Transverse colon (tissue), 4 donors: ENCODE results near the gene MTHFSD.

Experiments used
- POLR2A ChIP-seq: fragments of 450-650 bp; IDR thresholded peaks from one replicate; pipeline ENCODE4 v1.6.1; 2016; ENCODE audit warnings: antibody characterized with exemption, mild to moderate bottlenecking, moderate library complexity
- POLR2AphosphoS5 ChIP-seq, 3 donors: sonication (generic); formaldehyde crosslinking; IDR thresholded peaks; one replicate each; pipeline ENCODE4 v1.6.1; 2016; ENCODE audit warnings: antibody characterized with exemption in 3 of 3
- TF ChIP-seq, protein P1 (sequence below), 5 experiments: fragments of 200-600 bp in 3 of 5; fragments of 450-650 bp in 2 of 5; sonication (generic) in 3 of 5; IDR thresholded peaks; 1 replicate in 2 of 5; 2 replicates in 3 of 5; pipeline ENCODE4 v1.5.1; 2016 to 2017; ENCODE audit warnings: antibody characterized with exemption in 5 of 5, inconsistent platforms in 3 of 5, mild to moderate bottlenecking in 2 of 5, moderate library complexity in 1 of 5

DNA sequence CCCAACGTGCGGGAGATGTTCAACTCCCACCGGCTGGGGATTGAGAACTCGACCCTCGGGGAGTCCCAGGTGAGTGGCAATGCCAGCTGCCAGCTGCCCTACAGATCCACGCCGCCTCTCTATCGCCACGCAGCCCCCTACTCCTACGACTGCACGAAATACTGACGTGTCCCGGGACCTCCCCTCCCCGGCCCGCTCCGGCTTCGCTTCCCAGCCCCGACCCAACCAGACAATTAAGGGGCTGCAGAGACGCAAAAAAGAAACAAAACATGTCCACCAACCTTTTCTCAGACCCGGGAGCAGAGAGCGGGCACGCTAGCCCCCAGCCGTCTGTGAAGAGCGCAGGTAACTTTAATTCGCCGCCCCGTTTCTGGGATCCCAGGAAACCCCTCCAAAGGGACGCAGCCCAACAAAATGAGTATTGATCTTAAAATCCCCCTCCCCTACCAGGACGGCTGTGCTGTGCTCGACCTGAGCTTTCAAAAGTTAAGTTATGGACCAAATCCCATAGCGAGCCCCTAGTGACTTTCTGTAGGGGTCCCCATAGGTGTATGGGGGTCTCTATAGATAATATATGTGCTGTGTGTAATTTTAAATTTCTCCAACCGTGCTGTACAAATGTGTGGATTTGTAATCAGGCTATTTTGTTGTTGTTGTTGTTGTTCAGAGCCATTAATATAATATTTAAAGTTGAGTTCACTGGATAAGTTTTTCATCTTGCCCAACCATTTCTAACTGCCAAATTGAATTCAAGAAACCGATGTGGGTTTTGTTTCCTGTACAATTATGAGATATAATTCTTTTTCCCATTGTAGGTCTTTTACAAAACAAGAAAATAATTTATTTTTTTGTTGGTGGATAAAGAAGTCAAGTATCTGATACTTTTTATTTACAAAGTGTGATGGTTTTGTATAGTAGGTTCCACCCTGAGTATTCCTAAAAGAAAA is 13.9 kb upstream of the MTHFSD start:
- no peak for TF ChIP-seq POLR2A
- TF ChIP-seq, protein P1, sequence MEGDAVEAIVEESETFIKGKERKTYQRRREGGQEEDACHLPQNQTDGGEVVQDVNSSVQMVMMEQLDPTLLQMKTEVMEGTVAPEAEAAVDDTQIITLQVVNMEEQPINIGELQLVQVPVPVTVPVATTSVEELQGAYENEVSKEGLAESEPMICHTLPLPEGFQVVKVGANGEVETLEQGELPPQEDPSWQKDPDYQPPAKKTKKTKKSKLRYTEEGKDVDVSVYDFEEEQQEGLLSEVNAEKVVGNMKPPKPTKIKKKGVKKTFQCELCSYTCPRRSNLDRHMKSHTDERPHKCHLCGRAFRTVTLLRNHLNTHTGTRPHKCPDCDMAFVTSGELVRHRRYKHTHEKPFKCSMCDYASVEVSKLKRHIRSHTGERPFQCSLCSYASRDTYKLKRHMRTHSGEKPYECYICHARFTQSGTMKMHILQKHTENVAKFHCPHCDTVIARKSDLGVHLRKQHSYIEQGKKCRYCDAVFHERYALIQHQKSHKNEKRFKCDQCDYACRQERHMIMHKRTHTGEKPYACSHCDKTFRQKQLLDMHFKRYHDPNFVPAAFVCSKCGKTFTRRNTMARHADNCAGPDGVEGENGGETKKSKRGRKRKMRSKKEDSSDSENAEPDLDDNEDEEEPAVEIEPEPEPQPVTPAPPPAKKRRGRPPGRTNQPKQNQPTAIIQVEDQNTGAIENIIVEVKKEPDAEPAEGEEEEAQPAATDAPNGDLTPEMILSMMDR (IDR thresholded peaks at IDR 0.05), result no peak
- TF ChIP-seq POLR2AphosphoS5 (IDR thresholded peaks at IDR 0.05), result no peak
